Body of pancreas (tissue), 4 donors: ENCODE data around the gene OR4K1. TPM values are rescaled to one million over a fixed set of nuclear protein-coding genes. Genes with fewer than 3 reads are reported as not detected.

Experiments
- ATAC-seq: fragments of 150-250 bp; one replicate; pipeline ENCODE4 v1.9.1; 2016
- DNase-seq, 4 donors: peaks; one replicate each; pipeline ENCODE4 v3.0.0-alpha.2; 2019
- H3K27ac ChIP-seq, 4 donors: fragments of 200-600 bp; sonication (generic); 1 replicate in 3 of 4; 2 replicates in 1 of 4; pipeline versions ENCODE4 v1.5.1 to v1.6.1; 2016 to 2019; ENCODE audit warnings: mild to moderate bottlenecking in 1 of 4, mixed read lengths in 1 of 4, moderate library complexity in 1 of 4
- H3K27me3 ChIP-seq, 2 donors: fragments of 200-600 bp; sonication (generic); one replicate each; pipeline ENCODE4 v1.6.0; 2016; ENCODE audit warnings: mild to moderate bottlenecking in 1 of 2
- H3K36me3 ChIP-seq, 2 donors: fragments of 200-600 bp; sonication (generic); replicated peaks in 1 of 2; 2 replicates each; pipeline ENCODE4 v1.5.1; 2016; ENCODE audit warnings: low read depth in 2 of 2; ENCODE audit not compliant: insufficient read depth in 1 of 2
- H3K4me1 ChIP-seq: fragments of 200-600 bp; sonication (generic); one replicate; pipeline ENCODE4 v1.6.0; 2016
- H3K4me3 ChIP-seq, 2 donors: fragments of 200-600 bp; sonication (generic); 1 replicate in 1 of 2; 2 replicates in 1 of 2; pipeline ENCODE4 v1.5.1; 2016 to 2019
- H3K9me3 ChIP-seq, 3 donors: fragments of 200-600 bp; sonication (generic); 1 replicate in 2 of 3; 2 replicates in 1 of 3; pipeline ENCODE4 v1.5.1; 2016
- POLR2A ChIP-seq, 3 donors: fragments of 450-650 bp; IDR thresholded peaks; one replicate each; pipeline ENCODE4 v1.6.1; 2016; ENCODE audit warnings: antibody characterized with exemption in 3 of 3, mild to moderate bottlenecking in 2 of 3
- WGBS, 2 donors: methylation state at CpG; one replicate each; pipeline ENCODE4 v1.1.5; 2017; 5-methylcytosine and 5-hydroxymethylcytosine counted together
- intact Hi-C: fragments of 100-400 bp; cut with DNase I; formaldehyde crosslinking; loops from one replicate; pipeline ENCODE4 v1.15.1; 2023
- total RNA-seq, 2 donors: library from RNA; depleted of rRNA; stranded (reverse); fragments of >200 nt; gene quantifications; one replicate each; pipeline ENCODE4 v1.1.0, GENCODE V29; 2016
- TF ChIP-seq, protein P1 (sequence below), 7 experiments: fragments of 450-650 bp in 4 of 7; fragments of 200-600 bp in 3 of 7; sonication (generic) in 3 of 7; IDR thresholded peaks; one replicate each; pipeline ENCODE4 v1.5.1; 2016 to 2019; ENCODE audit warnings: antibody characterized with exemption in 7 of 7

OR4K1 gene
- total RNA-seq, 2 donors from 2014 or later, result not detected

DNA sequence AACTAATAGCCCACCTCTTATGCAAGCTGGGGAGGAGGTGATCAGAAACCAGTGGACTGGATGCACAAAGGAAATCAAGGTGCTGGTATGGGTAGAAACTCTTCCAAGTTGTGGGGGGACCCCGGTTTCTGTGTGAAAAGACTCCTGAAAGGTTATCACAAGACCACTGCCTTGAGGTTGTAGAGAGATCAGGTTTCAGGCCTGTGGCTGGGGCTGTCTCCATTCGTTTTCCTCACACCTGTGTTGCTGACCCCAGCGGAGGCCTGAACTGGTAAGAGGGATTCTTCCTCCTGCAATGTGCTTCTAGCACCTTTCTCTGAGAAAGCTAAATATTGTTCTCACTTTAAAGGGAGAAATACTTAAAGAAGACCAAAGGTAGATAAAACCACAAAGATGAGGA, 19.6 kb upstream of the OR4K1 start:
- TF ChIP-seq, protein P1, sequence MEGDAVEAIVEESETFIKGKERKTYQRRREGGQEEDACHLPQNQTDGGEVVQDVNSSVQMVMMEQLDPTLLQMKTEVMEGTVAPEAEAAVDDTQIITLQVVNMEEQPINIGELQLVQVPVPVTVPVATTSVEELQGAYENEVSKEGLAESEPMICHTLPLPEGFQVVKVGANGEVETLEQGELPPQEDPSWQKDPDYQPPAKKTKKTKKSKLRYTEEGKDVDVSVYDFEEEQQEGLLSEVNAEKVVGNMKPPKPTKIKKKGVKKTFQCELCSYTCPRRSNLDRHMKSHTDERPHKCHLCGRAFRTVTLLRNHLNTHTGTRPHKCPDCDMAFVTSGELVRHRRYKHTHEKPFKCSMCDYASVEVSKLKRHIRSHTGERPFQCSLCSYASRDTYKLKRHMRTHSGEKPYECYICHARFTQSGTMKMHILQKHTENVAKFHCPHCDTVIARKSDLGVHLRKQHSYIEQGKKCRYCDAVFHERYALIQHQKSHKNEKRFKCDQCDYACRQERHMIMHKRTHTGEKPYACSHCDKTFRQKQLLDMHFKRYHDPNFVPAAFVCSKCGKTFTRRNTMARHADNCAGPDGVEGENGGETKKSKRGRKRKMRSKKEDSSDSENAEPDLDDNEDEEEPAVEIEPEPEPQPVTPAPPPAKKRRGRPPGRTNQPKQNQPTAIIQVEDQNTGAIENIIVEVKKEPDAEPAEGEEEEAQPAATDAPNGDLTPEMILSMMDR (IDR thresholded peaks at IDR 0.05), result no peak
- TF ChIP-seq POLR2A (IDR thresholded peaks at IDR 0.05), result no peak
- intact Hi-C loops, result no loop called here
- Histone ChIP-seq H3K4me3 (no peak overlapping the region), H3K27ac (no peak overlapping the region), H3K9me3 (no peaks in the 10 kb centered on the region), H3K27me3 (no peaks in the 10 kb centered on the region), H3K36me3 (no peaks in the 10 kb centered on the region), H3K4me1 (no peaks in the 10 kb centered on the region)
- WGBS, 2 donors, result 35% methylated on average over 3 of the region's 3 CpGs
- ATAC-seq, result no peak
- DNase-seq, result no peak

DNA sequence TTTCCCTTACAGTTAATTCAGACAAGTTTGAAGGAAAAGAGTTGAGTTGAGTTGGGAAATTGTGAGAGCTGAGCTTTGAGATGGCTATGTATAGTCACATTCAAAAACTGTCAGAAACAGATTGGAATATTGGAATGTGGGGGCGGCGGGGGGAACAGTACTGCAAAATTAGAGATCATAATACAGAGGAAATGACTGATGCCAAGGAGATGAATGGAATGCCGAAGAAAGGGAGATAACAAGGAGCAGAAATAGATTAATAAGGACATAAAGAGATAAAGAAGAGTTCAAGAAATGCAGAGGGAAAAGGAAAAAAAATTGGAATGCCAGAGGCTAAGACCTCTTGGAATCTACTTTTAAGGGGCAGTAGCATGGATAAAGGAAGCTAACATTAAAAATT, 13.5 kb upstream of the OR4K1 start:
- 49 to 56% methylated on average over 3 of the region's 3 CpGs for WGBS, 2 donors
- no peak overlapping the region for H3K4me3 ChIP-seq
- intact Hi-C loops, result no loop called here
- H3K4me1 ChIP-seq, result no peaks in the 10 kb centered on the region
- no peaks in the 10 kb centered on the region for H3K9me3 ChIP-seq
- no peak overlapping the region for H3K27ac ChIP-seq
- no peaks in the 10 kb centered on the region for H3K36me3 ChIP-seq
- H3K27me3 ChIP-seq, result no peaks in the 10 kb centered on the region
- no peak for TF ChIP-seq POLR2A (IDR thresholded peaks at IDR 0.05)
- TF ChIP-seq, protein P1 (IDR thresholded peaks at IDR 0.05), result no peak
- ATAC-seq, result no peak
- no peak for DNase-seq

DNA sequence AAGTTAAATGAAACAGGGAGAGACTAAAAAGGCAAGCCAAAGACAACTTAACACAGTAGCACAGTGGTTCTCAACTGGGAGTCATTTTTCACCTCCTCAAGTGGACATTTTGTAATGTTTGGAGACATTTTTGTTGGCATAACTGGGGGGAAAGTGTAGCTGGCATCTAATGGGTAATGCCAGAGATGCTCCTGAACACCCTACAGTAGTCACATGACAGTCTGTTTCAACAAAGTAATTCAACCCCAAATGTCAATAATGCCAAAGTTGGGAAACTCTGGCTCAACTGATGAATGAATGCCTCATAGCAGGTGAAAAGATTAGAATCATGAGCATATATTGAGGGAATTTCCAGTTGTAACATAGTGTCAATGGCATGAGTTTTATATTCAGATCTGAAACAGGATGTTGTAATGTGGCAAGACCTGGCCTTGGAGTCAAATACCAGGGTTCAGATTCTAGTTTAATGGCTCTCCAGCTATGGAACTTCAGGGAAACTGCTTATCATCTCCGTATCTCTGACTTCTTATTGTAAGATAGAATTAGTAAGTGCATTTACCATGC, 12.7 kb upstream of the OR4K1 start:
- DNase-seq (no peak), ATAC-seq (no peak)
- Histone ChIP-seq H3K4me1 (no peaks in the 10 kb centered on the region), H3K27me3 (no peaks in the 10 kb centered on the region), H3K4me3 (no peak overlapping the region), H3K36me3 (no peaks in the 10 kb centered on the region), H3K9me3 (no peaks in the 10 kb centered on the region), H3K27ac (no peak overlapping the region)
- TF ChIP-seq POLR2A (IDR thresholded peaks at IDR 0.05), result no peak
- TF ChIP-seq, protein P1 (IDR thresholded peaks at IDR 0.05), result no peak
- intact Hi-C loops, result no loop called here
- WGBS, 2 donors, result 34 to 38% methylated on average over 1 of the region's 1 CpG

DNA sequence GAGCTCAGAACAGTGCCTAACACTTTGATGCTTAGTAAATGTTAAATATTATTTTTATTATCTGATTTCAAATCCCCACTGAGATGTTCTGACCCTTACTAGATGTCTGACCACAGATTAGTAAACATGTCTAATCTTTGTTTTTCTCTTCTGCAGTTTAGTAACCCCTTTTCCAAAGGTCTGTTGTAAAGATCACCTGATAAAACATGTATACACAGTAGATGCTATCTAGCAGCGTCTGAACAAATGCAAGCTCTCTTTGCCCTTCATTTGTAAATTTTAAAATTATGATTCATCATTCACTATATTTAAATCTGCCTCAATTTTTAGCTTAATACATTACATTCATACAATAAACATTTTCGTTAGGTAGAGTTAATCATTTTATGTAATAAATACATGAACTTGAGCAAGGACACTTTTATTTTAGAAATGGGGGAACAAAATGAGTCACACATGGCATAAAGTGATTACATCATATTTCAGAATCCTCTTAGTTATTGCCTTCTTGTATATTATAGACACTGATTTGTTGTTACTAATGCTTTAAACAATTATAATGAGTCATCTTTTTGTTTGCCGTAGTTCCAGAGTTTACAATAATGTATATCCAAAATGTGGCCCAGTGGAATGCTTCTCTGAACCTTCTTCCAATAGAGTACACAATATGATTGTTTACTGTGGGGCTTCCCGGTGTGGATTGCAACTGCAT, 12.0 kb upstream of the OR4K1 start:
- H3K4me1 ChIP-seq, result no peaks in the 10 kb centered on the region
- H3K27ac ChIP-seq, result no peak overlapping the region
- no peak for DNase-seq
- H3K36me3 ChIP-seq, result no peaks in the 10 kb centered on the region
- 26 to 35% methylated on average over 4 of the region's 4 CpGs for WGBS, 2 donors
- H3K27me3 ChIP-seq, result no peaks in the 10 kb centered on the region
- H3K4me3 ChIP-seq, result no peak overlapping the region
- intact Hi-C loops, result no loop called here
- no peak for TF ChIP-seq POLR2A (IDR thresholded peaks at IDR 0.05)
- TF ChIP-seq, protein P1 (IDR thresholded peaks at IDR 0.05), result no peak
- ATAC-seq, result no peak
- no peaks in the 10 kb centered on the region for H3K9me3 ChIP-seq
